Mesothelial cell of epicardium (in vitro differentiated cells): ENCODE data around the gene KCNAB1. TPM values are rescaled to one million over a fixed set of nuclear protein-coding genes. Genes with fewer than 3 reads are reported as not detected.

ENCODE experiments used
- DNase-seq, 2 experiments: peaks; one replicate each; pipeline ENCODE4 v3.0.0; 2021; ENCODE audit warnings: low spot score in 2 of 2; ENCODE audit not compliant: unreplicated experiment in 2 of 2
- H3K27ac Mint-ChIP-seq: 2 replicates; pipeline ENCODE4 v1.8.0; 2021; ENCODE audit warnings: mixed read lengths
- H3K27me3 Mint-ChIP-seq: 2 replicates; pipeline ENCODE4 v1.8.0; 2021; ENCODE audit warnings: low read depth, mixed read lengths
- H3K36me3 Mint-ChIP-seq: 2 replicates; pipeline ENCODE4 v1.8.0; 2021; ENCODE audit warnings: mixed read lengths
- H3K4me1 Mint-ChIP-seq: 2 replicates; pipeline ENCODE4 v1.8.0; 2021; ENCODE audit warnings: mixed read lengths
- H3K4me3 Mint-ChIP-seq: 2 replicates; pipeline ENCODE4 v1.8.0; 2021; ENCODE audit warnings: mild to moderate bottlenecking, moderate library complexity, mixed read lengths
- H3K9me3 Mint-ChIP-seq: 2 replicates; pipeline ENCODE4 v1.8.0; 2021; ENCODE audit warnings: mixed read lengths
- total RNA-seq: library from RNA; stranded (reverse); gene quantifications from 3 replicates; pipeline ENCODE4 v1.2.1, GENCODE V29; 2021
- TF ChIP-seq, protein P1 (sequence below): fragments of 200-600 bp; sonication (generic); IDR thresholded peaks from one replicate; pipeline ENCODE4 v1.5.0; 2021; ENCODE audit warnings: antibody characterized with exemption; ENCODE audit not compliant: unreplicated experiment

KCNAB1 gene
- total RNA-seq, 1 donor from 2014 or later, result 3.7 TPM

DNA sequence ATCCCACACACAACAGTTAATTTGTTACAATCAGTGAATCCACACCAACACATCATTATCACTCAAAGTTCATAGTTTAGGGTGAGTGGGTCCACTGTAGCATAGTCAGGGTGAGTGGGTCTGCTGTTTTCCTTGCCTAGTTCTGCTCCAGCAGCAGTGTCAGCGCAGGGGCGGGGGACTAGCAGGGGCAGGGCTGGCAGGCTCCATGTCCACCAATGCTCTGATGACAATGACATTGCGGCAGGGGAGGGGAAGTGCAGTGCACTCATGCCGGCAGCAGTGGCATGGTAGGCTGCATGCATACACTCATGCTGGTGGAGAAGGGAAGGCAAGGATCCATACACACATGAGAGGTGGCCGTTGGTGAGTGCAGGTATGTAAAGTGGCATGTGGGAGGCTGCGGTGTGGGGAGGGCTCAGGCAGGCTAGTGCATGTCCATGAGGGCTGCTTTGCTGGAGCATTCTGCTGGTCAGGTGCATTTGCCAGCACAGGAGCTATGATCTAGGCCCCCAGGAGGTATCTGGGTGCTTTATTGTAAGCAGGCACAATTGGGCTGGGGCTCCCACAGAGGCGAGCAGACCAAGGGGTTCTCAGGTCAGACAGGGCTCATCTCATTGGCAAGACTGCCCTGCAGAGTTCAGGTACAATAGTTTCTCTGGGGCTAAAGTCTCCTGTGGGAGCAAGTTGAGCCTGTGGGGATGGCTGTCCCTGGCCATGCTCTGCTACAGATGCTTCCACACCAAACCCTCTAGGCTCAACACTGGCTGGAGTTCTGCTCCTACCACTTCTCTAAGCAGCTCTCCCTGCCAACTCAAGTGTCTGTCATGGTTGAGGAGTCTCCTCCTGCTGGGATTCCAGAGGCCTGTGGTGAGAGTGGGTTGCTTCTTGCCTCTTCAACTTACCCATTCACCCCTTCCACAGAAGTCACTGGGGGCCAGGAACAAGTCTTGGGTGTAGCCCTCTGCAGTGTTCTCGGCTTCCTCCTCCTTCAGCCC is 81.3 kb downstream of the KCNAB1 start:
- Mint-ChIP-seq H3K27me3 (peaks cover 2% of the 10 kb centered on the region), H3K27ac (no peak overlapping the region), H3K9me3 (peaks cover 6% of the 10 kb centered on the region), H3K4me1 (peaks cover 4% of the 10 kb centered on the region), H3K4me3 (no peak overlapping the region), H3K36me3 (peaks cover 5% of the 10 kb centered on the region)
- DNase-seq, result no peak
- TF ChIP-seq, protein P1, sequence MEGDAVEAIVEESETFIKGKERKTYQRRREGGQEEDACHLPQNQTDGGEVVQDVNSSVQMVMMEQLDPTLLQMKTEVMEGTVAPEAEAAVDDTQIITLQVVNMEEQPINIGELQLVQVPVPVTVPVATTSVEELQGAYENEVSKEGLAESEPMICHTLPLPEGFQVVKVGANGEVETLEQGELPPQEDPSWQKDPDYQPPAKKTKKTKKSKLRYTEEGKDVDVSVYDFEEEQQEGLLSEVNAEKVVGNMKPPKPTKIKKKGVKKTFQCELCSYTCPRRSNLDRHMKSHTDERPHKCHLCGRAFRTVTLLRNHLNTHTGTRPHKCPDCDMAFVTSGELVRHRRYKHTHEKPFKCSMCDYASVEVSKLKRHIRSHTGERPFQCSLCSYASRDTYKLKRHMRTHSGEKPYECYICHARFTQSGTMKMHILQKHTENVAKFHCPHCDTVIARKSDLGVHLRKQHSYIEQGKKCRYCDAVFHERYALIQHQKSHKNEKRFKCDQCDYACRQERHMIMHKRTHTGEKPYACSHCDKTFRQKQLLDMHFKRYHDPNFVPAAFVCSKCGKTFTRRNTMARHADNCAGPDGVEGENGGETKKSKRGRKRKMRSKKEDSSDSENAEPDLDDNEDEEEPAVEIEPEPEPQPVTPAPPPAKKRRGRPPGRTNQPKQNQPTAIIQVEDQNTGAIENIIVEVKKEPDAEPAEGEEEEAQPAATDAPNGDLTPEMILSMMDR, result no peak

DNA sequence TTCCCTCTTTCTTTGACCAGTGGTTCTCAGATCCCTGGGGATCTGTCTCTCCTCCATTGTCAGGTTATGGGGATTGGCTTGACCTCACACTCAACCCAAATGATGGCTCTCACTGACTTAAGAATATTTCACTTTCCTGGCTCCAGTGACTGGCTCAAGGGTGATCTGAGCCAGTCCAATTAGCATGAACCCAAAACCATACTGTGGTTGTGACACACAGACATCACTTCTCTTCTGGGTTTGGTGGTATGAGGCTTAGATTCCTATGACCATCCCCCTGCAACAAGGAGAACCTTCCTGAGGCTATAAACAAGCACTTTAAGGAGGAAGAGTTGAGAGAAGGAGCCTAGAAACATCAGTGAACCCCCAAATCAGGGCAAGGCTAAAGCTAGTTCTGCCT is 85.8 kb downstream of the KCNAB1 start:
- no peaks in the 10 kb centered on the region for H3K36me3 Mint-ChIP-seq
- no peaks in the 10 kb centered on the region for H3K27me3 Mint-ChIP-seq
- no peak overlapping the region for H3K27ac Mint-ChIP-seq
- TF ChIP-seq, protein P1, result no peak
- no peak overlapping the region for H3K4me3 Mint-ChIP-seq
- DNase-seq, result no peak
- H3K9me3 Mint-ChIP-seq, result no peaks in the 10 kb centered on the region
- H3K4me1 Mint-ChIP-seq, result peaks cover 21% of the 10 kb centered on the region

DNA sequence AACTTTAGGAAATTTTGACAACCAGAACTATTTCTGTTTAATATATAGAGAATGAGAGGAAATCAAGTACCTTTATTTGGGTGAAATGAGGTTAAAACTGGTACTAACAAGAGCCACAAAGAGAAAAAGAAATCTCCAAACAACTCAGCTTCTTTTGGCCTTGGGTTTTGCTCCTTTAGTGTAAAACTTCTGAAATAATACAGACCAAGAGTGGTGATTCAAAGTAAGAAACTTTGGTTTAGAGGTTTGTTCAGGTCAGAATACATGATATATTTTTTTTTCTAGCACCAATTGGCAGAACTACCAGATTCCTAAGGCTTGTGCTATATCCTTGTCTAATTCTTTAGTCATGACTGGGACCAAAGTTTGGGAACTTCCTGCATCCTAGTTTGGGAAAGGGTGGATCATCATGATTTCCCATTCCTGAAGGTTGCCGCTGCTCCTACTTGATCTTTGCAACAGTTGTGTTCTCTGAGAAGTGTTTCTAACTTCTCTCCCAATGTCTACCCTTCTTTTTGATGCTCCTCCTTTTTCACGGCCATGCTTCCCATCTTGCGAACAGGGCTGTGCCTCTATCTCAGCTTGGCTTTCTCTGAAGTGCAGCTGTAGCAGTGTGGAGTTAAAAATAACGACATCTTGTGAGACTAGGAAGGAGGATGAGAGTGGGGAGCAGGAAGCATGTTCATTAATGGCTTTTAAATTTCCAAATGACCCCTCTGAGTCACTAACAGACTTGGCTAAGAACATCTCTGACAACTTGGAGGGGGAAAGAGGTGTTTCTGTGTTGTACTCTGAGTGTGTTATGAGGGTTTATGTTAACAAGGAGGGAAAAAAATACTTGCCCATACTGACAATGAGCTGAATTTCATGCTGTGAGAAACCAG is 87.7 kb downstream of the KCNAB1 start:
- H3K9me3 Mint-ChIP-seq, result no peaks in the 10 kb centered on the region
- H3K36me3 Mint-ChIP-seq, result no peaks in the 10 kb centered on the region
- peaks cover 5% of the 10 kb centered on the region for H3K27me3 Mint-ChIP-seq
- no peak for DNase-seq
- no peak overlapping the region for H3K27ac Mint-ChIP-seq
- H3K4me1 Mint-ChIP-seq, result peaks cover 21% of the 10 kb centered on the region
- TF ChIP-seq, protein P1, result no peak
- no peak overlapping the region for H3K4me3 Mint-ChIP-seq

DNA sequence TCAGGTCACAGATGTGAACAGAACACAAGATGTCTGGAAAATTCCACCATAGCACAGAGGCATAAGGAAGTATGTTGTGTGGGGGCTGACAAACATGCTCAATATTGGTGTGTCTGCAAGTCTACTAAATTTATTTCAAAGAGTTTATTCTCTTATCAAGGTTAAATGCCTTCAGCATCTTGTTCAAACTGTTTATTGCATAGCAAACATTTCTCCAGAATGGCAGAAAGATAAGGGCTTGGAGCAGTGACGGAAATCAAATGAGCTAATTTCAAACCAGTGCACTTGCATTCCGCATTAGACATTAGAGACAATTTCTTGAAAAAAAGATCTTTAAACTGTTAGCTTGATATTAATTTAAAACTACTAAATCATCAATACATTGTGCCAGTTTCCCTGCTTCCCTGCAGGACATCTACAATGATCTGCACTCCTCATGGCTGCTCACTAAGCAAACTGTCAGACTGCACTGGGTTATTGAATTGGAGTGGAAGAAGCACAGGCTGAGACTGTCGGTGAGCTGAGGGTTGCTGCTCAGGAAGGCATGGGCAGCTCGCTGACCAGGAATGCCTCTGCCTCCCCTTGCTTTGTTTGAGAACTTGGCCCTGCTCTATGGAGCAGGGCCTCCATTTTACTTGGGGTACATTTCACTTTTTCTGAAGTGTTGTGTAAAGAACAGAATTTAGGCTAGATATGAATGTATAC is 89.4 kb downstream of the KCNAB1 start:
- Mint-ChIP-seq H3K27ac (peak overlapping the region; percentile 32), H3K36me3 (no peaks in the 10 kb centered on the region), H3K4me1 (peaks cover 17% of the 10 kb centered on the region), H3K27me3 (peaks cover 5% of the 10 kb centered on the region), H3K4me3 (no peak overlapping the region), H3K9me3 (no peaks in the 10 kb centered on the region)
- TF ChIP-seq, protein P1, result no peak
- DNase-seq, result no peak

DNA sequence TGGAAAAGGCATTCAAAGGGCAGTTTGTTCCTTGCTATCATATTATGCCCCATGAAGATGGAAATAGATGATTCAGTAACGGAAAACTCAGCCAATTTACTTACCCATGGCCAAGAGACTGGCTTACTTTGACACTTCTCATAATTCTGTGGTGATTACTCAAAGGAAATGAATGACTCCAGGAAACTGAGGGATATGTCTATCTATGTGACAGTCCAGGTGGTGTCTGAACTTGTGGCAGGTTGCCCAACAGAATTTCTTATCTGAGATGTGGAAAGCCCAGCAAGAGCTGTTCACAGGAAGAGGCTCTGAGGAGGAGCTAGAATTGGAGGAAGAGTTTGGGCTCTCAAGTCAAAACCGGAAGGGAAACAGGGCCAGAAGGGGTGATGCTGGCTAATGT is 91.2 kb downstream of the KCNAB1 start:
- Mint-ChIP-seq H3K27me3 (peaks cover 5% of the 10 kb centered on the region), H3K4me1 (peaks cover 26% of the 10 kb centered on the region), H3K36me3 (no peaks in the 10 kb centered on the region), H3K9me3 (no peaks in the 10 kb centered on the region), H3K4me3 (no peak overlapping the region), H3K27ac (no peak overlapping the region)
- DNase-seq, result no peak
- TF ChIP-seq, protein P1, result no peak
